GM23338 (cell line): ENCODE data around the gene AOPEP.

Experiments used
- CREB1 ChIP-seq: fragments of 250-450 bp; sonication (Bioruptor Pico); IDR thresholded peaks from 2 replicates; pipeline ENCODE4 v1.5.0; 2020; ENCODE audit warnings: low read depth, mild to moderate bottlenecking, moderate library complexity
- EZH2 ChIP-seq: fragments of 200-600 bp; sonication (generic); IDR thresholded peaks from one replicate; pipeline ENCODE4 v1.8.0; 2017; ENCODE audit warnings: antibody characterized with exemption, mild to moderate bottlenecking, low read depth; ENCODE audit not compliant: unreplicated experiment
- EZH2phosphoT487 ChIP-seq: fragments of 200-600 bp; sonication (generic); IDR thresholded peaks from one replicate; pipeline ENCODE4 v1.8.1; 2018; ENCODE audit warnings: antibody characterized with exemption; ENCODE audit not compliant: unreplicated experiment
- JUNB ChIP-seq: IDR thresholded peaks from one replicate; pipeline ENCODE4 v1.6.1; 2016; ENCODE audit warnings: antibody characterized with exemption; ENCODE audit not compliant: unreplicated experiment
- NANOG ChIP-seq: IDR thresholded peaks from 2 replicates; pipeline ENCODE4 v1.6.1; 2016; ENCODE audit warnings: antibody characterized with exemption, borderline replicate concordance
- POLR2AphosphoS5 ChIP-seq: IDR thresholded peaks from 2 replicates; pipeline ENCODE4 v1.6.1; 2016; ENCODE audit warnings: antibody characterized with exemption, low read depth
- REST ChIP-seq: IDR thresholded peaks from one replicate; pipeline ENCODE4 v1.6.1; 2018; ENCODE audit warnings: antibody characterized with exemption; ENCODE audit not compliant: unreplicated experiment
- STAT1 ChIP-seq: IDR thresholded peaks from one replicate; pipeline ENCODE4 v1.6.1; 2016; ENCODE audit warnings: antibody characterized with exemption; ENCODE audit not compliant: unreplicated experiment
- ZNF114 ChIP-seq: fragments of 250-450 bp; sonication (Bioruptor Pico); IDR thresholded peaks from 2 replicates; pipeline ENCODE4 v1.5.0; 2020; ENCODE audit warnings: mild to moderate bottlenecking, moderate library complexity
- ZNF331 ChIP-seq: fragments of 250-450 bp; sonication (Bioruptor Pico); IDR thresholded peaks from 2 replicates; pipeline ENCODE4 v1.5.0; 2020; ENCODE audit warnings: low read depth, mild to moderate bottlenecking, moderate library complexity
- ZNF462 ChIP-seq: fragments of 250-450 bp; sonication (Bioruptor Pico); IDR thresholded peaks from 2 replicates; pipeline ENCODE4 v1.5.0; 2020; ENCODE audit warnings: mild to moderate bottlenecking, moderate library complexity
- TF ChIP-seq, protein P1 (sequence below), 2 experiments: fragments of 200-600 bp in 1 of 2; sonication (generic) in 1 of 2; conservative IDR thresholded peaks; 2 replicates each; pipeline versions ENCODE4 v1.5.1 to v1.6.1; 2016 to 2017; ENCODE audit warnings: antibody characterized with exemption in 2 of 2, low read depth in 2 of 2, mild to moderate bottlenecking in 2 of 2, moderate library complexity in 1 of 2
- TF ChIP-seq, protein P2 (sequence below): IDR thresholded peaks from 2 replicates; pipeline ENCODE4 v1.6.1; 2016; ENCODE audit warnings: antibody characterized with exemption

GRCh38 chr9:94927048-94927761, 200.7 kb downstream of the AOPEP start:
- TF ChIP-seq, protein P1, sequence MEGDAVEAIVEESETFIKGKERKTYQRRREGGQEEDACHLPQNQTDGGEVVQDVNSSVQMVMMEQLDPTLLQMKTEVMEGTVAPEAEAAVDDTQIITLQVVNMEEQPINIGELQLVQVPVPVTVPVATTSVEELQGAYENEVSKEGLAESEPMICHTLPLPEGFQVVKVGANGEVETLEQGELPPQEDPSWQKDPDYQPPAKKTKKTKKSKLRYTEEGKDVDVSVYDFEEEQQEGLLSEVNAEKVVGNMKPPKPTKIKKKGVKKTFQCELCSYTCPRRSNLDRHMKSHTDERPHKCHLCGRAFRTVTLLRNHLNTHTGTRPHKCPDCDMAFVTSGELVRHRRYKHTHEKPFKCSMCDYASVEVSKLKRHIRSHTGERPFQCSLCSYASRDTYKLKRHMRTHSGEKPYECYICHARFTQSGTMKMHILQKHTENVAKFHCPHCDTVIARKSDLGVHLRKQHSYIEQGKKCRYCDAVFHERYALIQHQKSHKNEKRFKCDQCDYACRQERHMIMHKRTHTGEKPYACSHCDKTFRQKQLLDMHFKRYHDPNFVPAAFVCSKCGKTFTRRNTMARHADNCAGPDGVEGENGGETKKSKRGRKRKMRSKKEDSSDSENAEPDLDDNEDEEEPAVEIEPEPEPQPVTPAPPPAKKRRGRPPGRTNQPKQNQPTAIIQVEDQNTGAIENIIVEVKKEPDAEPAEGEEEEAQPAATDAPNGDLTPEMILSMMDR (conservative IDR thresholded peaks at IDR 0.05; ENCODE audit: low read depth in 2 of 2), result no peak
- no peak for TF ChIP-seq EZH2phosphoT487
- no peak for TF ChIP-seq REST
- no peak for TF ChIP-seq EZH2
- TF ChIP-seq POLR2AphosphoS5, result no peak
- no peak for TF ChIP-seq CREB1 (CRISPR knock-in tag)
- TF ChIP-seq JUNB, result no peak
- TF ChIP-seq STAT1, result no peak
- no peak for TF ChIP-seq ZNF114
- TF ChIP-seq, protein P2, sequence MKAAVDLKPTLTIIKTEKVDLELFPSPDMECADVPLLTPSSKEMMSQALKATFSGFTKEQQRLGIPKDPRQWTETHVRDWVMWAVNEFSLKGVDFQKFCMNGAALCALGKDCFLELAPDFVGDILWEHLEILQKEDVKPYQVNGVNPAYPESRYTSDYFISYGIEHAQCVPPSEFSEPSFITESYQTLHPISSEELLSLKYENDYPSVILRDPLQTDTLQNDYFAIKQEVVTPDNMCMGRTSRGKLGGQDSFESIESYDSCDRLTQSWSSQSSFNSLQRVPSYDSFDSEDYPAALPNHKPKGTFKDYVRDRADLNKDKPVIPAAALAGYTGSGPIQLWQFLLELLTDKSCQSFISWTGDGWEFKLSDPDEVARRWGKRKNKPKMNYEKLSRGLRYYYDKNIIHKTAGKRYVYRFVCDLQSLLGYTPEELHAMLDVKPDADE, result no peak
- no peak for TF ChIP-seq ZNF462 (CRISPR knock-in tag)
- no peak for TF ChIP-seq ZNF331
- no peak for TF ChIP-seq NANOG
